GM12875 (cell line): ENCODE measurements around the gene COQ4.

Source experiments
- H3K4me3 ChIP-seq: one replicate; pipeline ENCODE4 v1.5.1; 2011; ENCODE audit warnings: low read depth, low read length, control low read depth
- TF ChIP-seq, protein P1 (sequence below): IDR thresholded peaks from 2 replicates; pipeline ENCODE4 v1.5.1; 2011; ENCODE audit warnings: low read depth, mild to moderate bottlenecking, control low read depth, inconsistent platforms, low read length, moderate library complexity, borderline replicate concordance; ENCODE audit not compliant: insufficient read depth

Gene COQ4

GRCh38 chr9:128294142-128294541 is 28.5 kb upstream of the COQ4 start:
- no peak overlapping the region for H3K4me3 ChIP-seq
- TF ChIP-seq, protein P1, sequence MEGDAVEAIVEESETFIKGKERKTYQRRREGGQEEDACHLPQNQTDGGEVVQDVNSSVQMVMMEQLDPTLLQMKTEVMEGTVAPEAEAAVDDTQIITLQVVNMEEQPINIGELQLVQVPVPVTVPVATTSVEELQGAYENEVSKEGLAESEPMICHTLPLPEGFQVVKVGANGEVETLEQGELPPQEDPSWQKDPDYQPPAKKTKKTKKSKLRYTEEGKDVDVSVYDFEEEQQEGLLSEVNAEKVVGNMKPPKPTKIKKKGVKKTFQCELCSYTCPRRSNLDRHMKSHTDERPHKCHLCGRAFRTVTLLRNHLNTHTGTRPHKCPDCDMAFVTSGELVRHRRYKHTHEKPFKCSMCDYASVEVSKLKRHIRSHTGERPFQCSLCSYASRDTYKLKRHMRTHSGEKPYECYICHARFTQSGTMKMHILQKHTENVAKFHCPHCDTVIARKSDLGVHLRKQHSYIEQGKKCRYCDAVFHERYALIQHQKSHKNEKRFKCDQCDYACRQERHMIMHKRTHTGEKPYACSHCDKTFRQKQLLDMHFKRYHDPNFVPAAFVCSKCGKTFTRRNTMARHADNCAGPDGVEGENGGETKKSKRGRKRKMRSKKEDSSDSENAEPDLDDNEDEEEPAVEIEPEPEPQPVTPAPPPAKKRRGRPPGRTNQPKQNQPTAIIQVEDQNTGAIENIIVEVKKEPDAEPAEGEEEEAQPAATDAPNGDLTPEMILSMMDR = no peak

DNA sequence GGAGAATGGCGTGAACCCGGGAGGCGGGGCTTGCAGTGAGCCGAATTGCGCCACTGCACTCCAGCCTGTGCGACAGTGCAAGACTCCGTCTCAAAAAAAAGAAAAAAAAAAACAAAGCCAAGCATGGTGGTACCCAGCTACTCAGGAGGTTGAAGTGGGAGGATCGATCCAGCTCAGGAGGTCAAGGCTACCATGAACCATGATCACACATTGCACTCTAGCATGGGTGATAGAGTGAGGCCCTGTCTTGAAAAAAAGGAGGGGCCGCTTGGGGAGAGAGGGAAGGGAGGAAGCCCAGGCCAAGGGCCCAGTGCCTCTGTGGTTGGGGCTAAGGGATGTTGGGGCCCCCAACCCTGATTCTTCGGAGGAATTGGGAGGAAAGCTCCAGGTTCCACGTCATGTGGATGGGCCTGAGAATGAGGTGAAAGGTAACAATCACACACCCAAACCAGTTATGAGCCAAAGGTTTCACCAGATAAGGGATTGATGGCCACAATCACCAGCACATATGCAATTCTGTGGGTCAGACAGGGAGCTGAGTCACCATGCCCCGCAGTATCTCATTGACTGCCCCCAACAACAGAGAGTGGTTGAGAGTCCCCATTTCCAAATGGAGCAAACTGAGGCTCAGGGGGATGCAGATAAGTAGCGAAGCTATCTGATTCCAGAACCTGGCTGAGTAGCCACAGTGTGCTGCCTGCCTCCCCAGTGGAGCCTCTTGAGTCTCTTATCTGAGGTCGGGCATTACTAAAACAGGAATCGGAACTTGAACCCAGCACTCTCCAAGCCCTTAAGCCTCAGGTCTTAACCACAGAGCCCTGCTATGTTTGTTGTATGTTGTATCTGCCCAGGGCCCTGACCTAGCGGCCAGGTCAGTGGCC is 26.1 kb upstream of the COQ4 start:
- no peak overlapping the region for H3K4me3 ChIP-seq
- TF ChIP-seq, protein P1 = no peak

DNA sequence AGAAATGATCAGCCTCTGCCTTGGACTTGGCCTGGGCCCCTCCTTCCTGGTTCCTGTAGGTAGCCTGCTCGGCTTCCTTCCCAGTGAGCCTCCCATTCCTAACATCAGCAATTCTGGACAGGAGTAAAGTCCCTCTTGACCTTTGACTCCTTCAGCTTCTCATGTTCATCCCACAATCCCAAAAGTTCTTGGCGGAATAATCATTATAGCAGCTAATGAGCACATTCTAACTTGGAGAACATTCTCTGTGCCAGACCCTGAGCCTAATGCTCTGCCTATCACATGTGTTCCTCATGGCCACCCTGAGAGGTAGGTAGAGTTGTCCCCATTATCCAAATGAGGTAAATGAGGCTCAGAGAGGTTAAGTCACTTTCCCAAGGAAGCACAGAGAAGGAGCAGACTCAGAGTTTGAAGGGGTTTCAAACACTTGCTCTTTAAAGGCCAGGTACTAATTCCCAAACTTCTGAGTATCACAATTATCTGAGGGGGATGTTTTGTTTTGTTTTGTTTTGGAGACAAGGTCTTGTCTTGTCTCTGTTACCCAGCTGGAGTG is 25.3 kb upstream of the COQ4 start:
- TF ChIP-seq, protein P1 = no peak
- no peak overlapping the region for H3K4me3 ChIP-seq

- TF ChIP-seq, protein P1 = no peak
- no peak overlapping the region for H3K4me3 ChIP-seq
These were observed 23.8 kb upstream of the COQ4 start for GRCh38 chr9:128298535-128299482.

- H3K4me3 ChIP-seq = no peak overlapping the region
- TF ChIP-seq, protein P1 = no peak
These were observed 18.3 kb upstream of the COQ4 start for GRCh38 chr9:128304136-128304970.

GRCh38 chr9:128304971-128305288 is 17.7 kb upstream of the COQ4 start:
- TF ChIP-seq, protein P1 = no peak
- H3K4me3 ChIP-seq = no peak overlapping the region
